GM12878 (cell line): ENCODE measurements around the gene FUCA2.

Experiments used
- CTCF ChIP-seq, 3 experiments: IDR thresholded peaks in 2 of 3; conservative IDR thresholded peaks in 1 of 3; 2 replicates each; pipeline ENCODE4 v1.5.1; 2011; ENCODE audit warnings: low read depth in 3 of 3, low read length in 3 of 3, mild to moderate bottlenecking in 3 of 3, control low read depth in 2 of 3, moderate library complexity in 2 of 3, inconsistent platforms in 1 of 3, mixed read lengths in 1 of 3; ENCODE audit not compliant: control insufficient read depth in 2 of 3, insufficient read depth in 1 of 3; ENCODE audit errors: extremely low read depth in 1 of 3
- EP300 ChIP-seq, 2 experiments: fragments of 150-350 bp in 1 of 2; IDR thresholded peaks; 2 replicates each; pipeline ENCODE4 v1.6.1; 2011 to 2012; ENCODE audit warnings: low read depth in 2 of 2, low read length in 2 of 2, borderline replicate concordance in 1 of 2, improper control_type of control experiment in 1 of 2, inconsistent platforms in 1 of 2; ENCODE audit not compliant: control insufficient read depth in 1 of 2
- FOS ChIP-seq: IDR thresholded peaks from 3 replicates; pipeline ENCODE4 v1.6.1; 2011; ENCODE audit warnings: borderline replicate concordance; ENCODE audit not compliant: insufficient read length; ENCODE audit errors: extremely low read depth
- MTA3 ChIP-seq: IDR thresholded peaks from 2 replicates; pipeline ENCODE4 v1.6.1; 2012; ENCODE audit warnings: low read length, inconsistent platforms, borderline replicate concordance
- NBN ChIP-seq: fragments of 450-650 bp; IDR thresholded peaks from 2 replicates; pipeline ENCODE4 v1.6.1; 2016
- RAD51 ChIP-seq: fragments of 450-650 bp; IDR thresholded peaks from 2 replicates; pipeline ENCODE4 v1.6.1; 2016; ENCODE audit warnings: moderate library complexity, mild to moderate bottlenecking, inconsistent platforms
- ZNF24 ChIP-seq: fragments of 450-650 bp; IDR thresholded peaks from 2 replicates; pipeline ENCODE4 v1.6.1; 2017; ENCODE audit warnings: antibody characterized with exemption, mild to moderate bottlenecking

- TF ChIP-seq FOS (no peak), MTA3 (no peak), CTCF (IDR thresholded peaks at IDR 0.05 in 2 of 3, conservative IDR thresholded peaks at IDR 0.05 in 1 of 3; ENCODE audit: control insufficient read depth in 2 of 3, extremely low read depth in 1 of 3, insufficient read depth in 1 of 3, low read depth in 3 of 3, low read length in 3 of 3) (no peak), RAD51 (no peak), ZNF24 (no peak), EP300 (IDR thresholded peaks at IDR 0.05; ENCODE audit: borderline replicate concordance in 1 of 2, control insufficient read depth in 1 of 2, low read depth in 2 of 2, low read length in 2 of 2) (no peak), NBN (no peak)
Measured at GRCh38 chr6:143546599-143546998, 35.1 kb upstream of the FUCA2 start.
